Measurements from ENCODE around the gene STPG4. TPM values are rescaled to one million over a fixed set of nuclear protein-coding genes. Genes with fewer than 3 reads are reported as not detected.
A peak's percentile ranks its signal among the peaks of the same experiment; 100 is the strongest.

Gene STPG4
- total RNA-seq, 1 experiment from 2014 or later, result 0.13 TPM

DNA sequence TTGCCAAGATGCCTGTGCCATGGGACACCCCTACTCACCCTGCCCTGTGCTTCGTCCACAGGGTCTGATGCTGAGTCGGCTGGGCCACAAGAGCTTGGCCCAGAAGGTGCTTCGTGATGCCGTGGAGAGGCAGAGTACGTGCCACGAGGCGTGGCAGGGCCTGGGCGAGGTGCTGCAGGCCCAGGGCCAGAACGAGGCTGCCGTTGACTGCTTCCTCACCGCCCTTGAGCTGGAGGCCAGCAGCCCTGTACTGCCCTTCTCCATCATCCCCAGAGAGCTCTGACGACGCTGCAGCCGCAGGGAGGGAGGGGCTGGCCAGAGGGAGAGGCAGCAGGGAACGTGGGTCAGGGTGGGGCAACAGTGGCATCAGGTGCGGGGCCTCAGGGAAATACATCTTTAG lies 81.5 kb downstream of the STPG4 start:
- H3K23ac ChIP-seq (ENCODE audit: insufficient read length, low read depth, low read length), result no peak overlapping the region
- no CpG with 5 or more reads among the region's 16 CpGs for WGBS (ENCODE audit: extremely low coverage, insufficient read length, low lambda C conversion rate)
- H4K91ac ChIP-seq (ENCODE audit: insufficient read length, low read depth, low read length), result no peak overlapping the region
- H3K27me3 ChIP-seq (ENCODE audit: insufficient read depth, low read length), result no peaks in the 10 kb centered on the region
- no peak overlapping the region for H3K18ac ChIP-seq (ENCODE audit: insufficient read length, low read depth, low read length)
- TF ChIP-seq, protein P1, sequence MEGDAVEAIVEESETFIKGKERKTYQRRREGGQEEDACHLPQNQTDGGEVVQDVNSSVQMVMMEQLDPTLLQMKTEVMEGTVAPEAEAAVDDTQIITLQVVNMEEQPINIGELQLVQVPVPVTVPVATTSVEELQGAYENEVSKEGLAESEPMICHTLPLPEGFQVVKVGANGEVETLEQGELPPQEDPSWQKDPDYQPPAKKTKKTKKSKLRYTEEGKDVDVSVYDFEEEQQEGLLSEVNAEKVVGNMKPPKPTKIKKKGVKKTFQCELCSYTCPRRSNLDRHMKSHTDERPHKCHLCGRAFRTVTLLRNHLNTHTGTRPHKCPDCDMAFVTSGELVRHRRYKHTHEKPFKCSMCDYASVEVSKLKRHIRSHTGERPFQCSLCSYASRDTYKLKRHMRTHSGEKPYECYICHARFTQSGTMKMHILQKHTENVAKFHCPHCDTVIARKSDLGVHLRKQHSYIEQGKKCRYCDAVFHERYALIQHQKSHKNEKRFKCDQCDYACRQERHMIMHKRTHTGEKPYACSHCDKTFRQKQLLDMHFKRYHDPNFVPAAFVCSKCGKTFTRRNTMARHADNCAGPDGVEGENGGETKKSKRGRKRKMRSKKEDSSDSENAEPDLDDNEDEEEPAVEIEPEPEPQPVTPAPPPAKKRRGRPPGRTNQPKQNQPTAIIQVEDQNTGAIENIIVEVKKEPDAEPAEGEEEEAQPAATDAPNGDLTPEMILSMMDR (conservative IDR thresholded peaks at IDR 0.05), result no peak
- no peak overlapping the region for H3K4ac ChIP-seq (ENCODE audit: low read depth, low read length)
- no peaks in the 10 kb centered on the region for H3K9me3 ChIP-seq (ENCODE audit: control insufficient read depth, low read depth, low read length)
- no peak overlapping the region for H3K14ac ChIP-seq (ENCODE audit: insufficient read depth, low read length)
- H2BK12ac ChIP-seq (ENCODE audit: insufficient read length, low read depth, low read length), result no peak overlapping the region
- H2BK15ac ChIP-seq (ENCODE audit: low read depth, low read length), result no peak overlapping the region
- no peaks in the 10 kb centered on the region for H4K20me1 ChIP-seq (ENCODE audit: control insufficient read depth, insufficient read depth, insufficient read length)
- no peak overlapping the region for H3K9ac ChIP-seq (ENCODE audit: extremely low read depth, insufficient read length, low read length)
- peaks cover 0 to 3% (median 0%) of the 10 kb centered on the region in 3 experiments; a peak in 1 of 7 replicates for H3K36me3 Mint-ChIP-seq (ENCODE audit: insufficient read depth in 1 of 3, low read depth in 3 of 3)
- peaks cover 11% of the 10 kb centered on the region; the same call in 1 of the 2 replicates for H3K4me1 ChIP-seq (ENCODE audit: insufficient read depth, low read length)
- DNase-seq, result no peak
- H4K5ac ChIP-seq (ENCODE audit: insufficient read length, low read depth, low read length), result no peak overlapping the region
- peak overlapping the region in 1 of 3 experiments; percentile 75; a peak in 1 of 7 replicates for H3K27ac Mint-ChIP-seq
- H3T11ph ChIP-seq (ENCODE audit: low read length), result no peak overlapping the region
- no peak overlapping the region for H2AK5ac ChIP-seq (ENCODE audit: insufficient read length, low read length)
- no peak overlapping the region for H3K56ac ChIP-seq (ENCODE audit: insufficient read length, low read depth, low read length)
- no peaks in the 10 kb centered on the region for H3K9me3 Mint-ChIP-seq
- no peaks in the 10 kb centered on the region for H3K23me2 ChIP-seq (ENCODE audit: insufficient read length, low read depth, low read length, poor library complexity, severe bottlenecking)
- no peak overlapping the region for H3K27ac ChIP-seq (ENCODE audit: insufficient read length, low read depth, low read length)
- no peaks in the 10 kb centered on the region for H3K79me2 ChIP-seq (ENCODE audit: insufficient read depth, low read length)
- no peak overlapping the region for H3K4me3 Mint-ChIP-seq
- no peak overlapping the region for H4K8ac ChIP-seq (replicated peaks; ENCODE audit: insufficient read length, low read depth, low read length)
- H3K4me2 ChIP-seq (ENCODE audit: insufficient read depth, insufficient read length, low read length), result no peak overlapping the region
- no peak overlapping the region for H2BK20ac ChIP-seq (ENCODE audit: low read depth, low read length, poor library complexity, severe bottlenecking)
- H3K79me1 ChIP-seq (ENCODE audit: insufficient read depth, low read depth, low read length, poor library complexity, severe bottlenecking), result no peaks in the 10 kb centered on the region
- no peak overlapping the region for H2BK120ac ChIP-seq (ENCODE audit: low read depth, low read length, poor library complexity, severe bottlenecking)
- H2BK5ac ChIP-seq (ENCODE audit: insufficient read length, low read length), result no peak overlapping the region
- H3K27me3 Mint-ChIP-seq (ENCODE audit: low read depth), result no peaks in the 10 kb centered on the region; the same call in 1 of the 2 replicates
- H2AFZ ChIP-seq (ENCODE audit: low read length), result no peak overlapping the region
- peaks cover 58 to 70% of the 10 kb centered on the region in 2 experiments for H3K4me1 Mint-ChIP-seq
